HS-5 (cell line): ENCODE measurements around the gene LRRC4C.
"Not testable (repeated sequence)": the region's sequence is repeated elsewhere in the genome, so short reads cannot be mapped to it uniquely, and the experiment has no call there.

Experiments
- DNase-seq: peaks from one replicate; pipeline ENCODE4 v3.0.0-alpha.2; 2012; ENCODE audit warnings: low read depth

Gene LRRC4C

DNA sequence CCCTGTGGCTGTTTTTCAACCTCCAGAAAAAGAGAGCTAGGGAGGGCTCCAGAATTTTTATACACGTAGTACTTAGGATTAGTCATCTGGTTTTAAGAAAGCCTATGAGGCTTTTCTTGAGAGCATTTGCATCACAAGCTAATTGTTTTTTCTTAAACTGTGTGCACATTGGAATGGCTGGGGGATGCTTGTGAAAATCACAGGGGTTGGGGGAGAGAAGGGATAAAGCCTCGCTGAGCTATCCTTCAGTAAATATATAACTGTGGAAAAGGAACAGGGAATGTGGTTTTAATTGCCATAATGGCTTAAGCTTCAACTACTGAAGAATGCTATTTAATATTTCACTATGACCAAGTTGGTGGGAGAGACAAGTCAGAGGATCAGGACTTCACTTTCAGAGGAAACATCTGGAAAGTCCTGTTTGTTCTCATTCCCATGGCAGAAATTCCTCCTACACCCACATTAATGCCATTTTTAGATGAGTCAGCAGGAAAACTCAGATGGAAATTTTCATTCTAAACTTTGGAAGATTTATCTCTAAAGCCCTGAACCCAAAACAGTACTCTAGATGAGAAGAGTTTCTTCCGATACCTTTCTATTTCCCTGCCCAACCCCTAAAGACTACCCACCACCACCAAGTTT is 591.3 kb downstream of the LRRC4C start:
- no peak for DNase-seq

GRCh38 chr11:40857754-40858153 is 601.7 kb downstream of the LRRC4C start:
- not testable (repeated sequence) for DNase-seq

- no peak for DNase-seq
Observed at GRCh38 chr11:40842750-40843339, 616.6 kb downstream of the LRRC4C start.

- no peak for DNase-seq
Observed at GRCh38 chr11:40841231-40841630, 618.2 kb downstream of the LRRC4C start.

DNA sequence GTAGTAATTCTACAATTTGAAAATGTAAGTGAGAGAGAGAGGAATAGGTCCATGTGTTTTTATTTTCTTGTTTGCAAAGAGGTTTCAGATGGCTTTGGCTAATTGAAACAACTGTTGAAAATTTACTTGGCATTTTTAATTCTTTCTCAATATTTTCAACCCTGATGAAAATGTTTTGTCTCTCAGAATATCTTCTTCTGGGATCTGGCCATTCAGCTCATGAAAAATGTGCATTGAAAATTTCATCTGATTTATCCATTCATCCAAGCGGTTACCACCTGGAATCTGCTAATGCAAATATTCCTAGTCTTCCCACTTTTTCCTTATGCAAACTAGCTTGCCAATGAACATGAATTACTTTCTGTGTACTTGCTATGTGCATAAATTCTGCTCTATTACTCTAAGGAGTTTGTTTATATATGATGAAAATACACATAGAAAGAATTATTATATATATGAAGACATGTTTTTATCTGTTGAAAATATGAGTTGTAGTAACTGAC is 621.2 kb downstream of the LRRC4C start:
- DNase-seq = no peak

DNA sequence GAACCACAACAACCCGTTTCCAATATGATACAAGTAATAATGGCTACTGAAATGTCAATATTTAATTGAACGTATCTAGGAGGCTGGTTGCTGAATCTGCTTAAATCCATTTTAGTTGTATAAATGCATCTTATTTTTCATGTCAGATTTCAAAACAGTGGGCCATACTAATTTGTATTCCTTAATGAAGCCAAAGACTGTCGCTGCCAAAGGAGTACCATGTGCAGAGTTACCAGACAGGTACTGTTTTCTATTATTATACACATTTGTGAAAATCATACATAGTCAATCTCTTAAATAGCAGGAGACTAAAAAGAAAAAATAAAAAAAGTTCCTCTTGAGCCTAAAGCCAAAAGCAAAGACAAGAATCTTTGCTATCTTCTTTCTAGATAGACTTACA is 632.3 kb downstream of the LRRC4C start:
- DNase-seq = no peak

GRCh38 chr11:40826601-40827000 is 632.9 kb downstream of the LRRC4C start:
- DNase-seq = no peak

DNA sequence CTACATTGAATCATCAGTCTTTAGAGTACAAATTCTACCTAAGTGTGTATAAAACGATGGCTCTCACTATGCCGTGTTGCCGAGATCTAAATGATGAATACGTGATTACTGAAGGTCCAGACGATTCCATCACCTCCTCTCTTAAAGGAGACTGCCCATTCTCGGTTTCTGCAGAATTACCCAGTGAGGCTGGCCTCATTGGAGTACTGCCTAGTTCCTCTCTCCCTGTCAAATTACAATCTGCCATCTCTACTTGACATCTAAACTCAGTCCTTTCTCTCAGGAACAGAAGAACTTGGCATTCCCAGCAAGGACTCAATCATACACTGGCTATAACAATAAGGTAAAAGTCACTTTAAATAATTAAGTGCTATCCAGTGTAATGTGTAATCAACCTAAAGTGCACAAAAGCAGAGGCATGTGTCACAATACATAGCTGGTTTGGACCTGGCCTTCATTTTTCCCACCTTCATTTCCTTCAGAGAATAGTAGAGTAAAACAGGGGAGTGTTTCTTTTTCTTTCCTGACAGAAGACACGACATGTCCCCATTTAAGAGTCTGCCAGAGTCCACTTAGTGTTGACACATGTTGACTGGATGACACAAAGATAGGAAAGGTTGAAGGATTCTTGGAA is 634.1 kb downstream of the LRRC4C start:
- DNase-seq = no peak

DNA sequence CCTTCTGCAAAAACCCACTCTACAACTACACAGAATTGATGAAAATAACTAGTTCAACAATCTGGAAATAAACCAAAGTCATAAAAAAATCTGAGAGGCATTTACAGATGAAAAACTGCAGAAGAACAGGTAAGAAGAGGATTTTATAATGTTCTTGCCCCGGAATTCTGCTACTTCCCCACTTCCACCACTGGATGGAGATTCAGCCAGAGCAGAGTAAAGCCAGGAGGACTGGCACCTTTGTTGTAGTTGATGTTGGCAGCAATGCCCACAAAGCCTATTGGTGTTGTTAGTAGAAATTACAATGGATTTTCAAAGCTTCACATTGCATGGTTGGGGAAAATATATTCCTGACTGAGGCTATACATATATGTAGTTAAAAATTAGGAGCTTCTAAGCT is 640.2 kb downstream of the LRRC4C start:
- DNase-seq = no peak

- DNase-seq = no peak
Observed at GRCh38 chr11:40816976-40817375, 642.5 kb downstream of the LRRC4C start.

DNA sequence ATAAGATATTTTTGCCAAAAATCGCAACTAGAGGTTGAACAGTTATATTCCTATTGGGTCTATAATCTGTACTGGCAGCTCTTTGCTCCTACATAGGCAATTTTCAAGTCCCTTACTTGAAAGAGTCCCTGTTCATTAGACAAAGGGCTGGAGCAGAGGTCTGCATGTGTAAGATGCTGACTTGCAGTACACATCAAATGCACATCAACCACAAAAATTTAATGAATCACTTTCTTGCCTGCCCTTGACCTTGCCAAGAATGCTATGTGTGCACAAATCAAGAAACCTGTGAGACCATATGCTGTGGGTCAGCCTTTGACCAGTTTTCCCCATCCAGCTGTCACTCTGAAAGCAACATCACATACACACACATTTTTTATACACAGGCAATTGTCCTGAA is 661.5 kb downstream of the LRRC4C start:
- peak; percentile 34 for DNase-seq

GRCh38 chr11:40787224-40787623 is 672.2 kb downstream of the LRRC4C start:
- DNase-seq = no peak

DNA sequence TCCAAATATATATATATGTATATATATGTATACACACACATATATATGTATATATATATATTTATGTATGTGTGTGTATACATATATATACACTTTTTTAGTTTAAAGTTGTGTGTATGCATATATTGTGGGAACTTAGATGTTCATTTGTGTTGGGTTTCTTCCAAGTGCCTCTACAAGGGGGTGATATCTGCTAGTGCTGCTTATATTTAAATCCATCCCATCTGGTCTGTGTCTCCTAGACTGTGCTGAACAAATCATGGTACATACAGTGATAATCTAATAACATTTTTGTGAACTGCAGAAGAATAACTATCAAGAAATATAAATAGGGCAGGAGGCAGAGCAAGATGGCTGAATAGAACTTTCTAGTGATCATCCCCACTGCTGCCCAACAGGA is 696.4 kb downstream of the LRRC4C start:
- DNase-seq = no peak

DNA sequence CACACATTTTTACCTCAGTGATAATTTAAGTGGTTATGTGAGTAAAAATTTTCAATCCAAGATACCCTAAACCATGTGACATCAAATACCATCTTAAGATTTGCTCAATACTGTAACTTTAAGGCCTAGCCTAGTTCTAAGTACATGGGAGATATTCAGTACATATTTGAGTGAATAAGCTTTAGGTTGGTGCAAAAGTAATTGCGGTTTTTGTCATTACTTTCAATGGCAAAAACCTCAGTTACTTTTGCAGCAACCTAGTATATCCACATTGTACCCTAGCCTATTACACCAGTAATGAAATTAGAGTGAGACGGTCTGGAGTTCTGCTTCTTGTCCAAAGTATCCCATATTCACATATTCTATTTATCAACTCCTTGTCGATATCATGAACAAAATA is 700.1 kb downstream of the LRRC4C start:
- DNase-seq = no peak

DNA sequence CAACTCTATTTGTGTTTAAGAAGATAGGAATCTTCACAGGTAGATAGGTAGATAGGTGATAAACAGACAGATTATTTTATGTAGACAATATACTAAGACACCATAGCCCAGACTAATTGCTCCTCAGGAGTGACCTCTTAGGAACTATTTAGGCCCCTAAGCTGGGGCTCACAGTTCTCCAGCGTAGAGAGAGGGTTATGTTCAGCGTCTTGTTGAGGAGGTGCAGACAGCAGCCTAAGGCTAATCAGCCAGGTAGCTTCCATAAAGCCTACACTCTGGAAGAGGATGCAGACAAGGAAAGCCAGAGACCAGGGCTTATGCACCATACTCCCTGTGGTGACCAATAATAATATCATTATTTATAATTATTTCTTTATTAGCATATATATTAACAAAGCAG is 705.2 kb downstream of the LRRC4C start:
- no peak for DNase-seq

- DNase-seq = no peak
Observed at GRCh38 chr11:40746282-40746681, 713.2 kb downstream of the LRRC4C start.

- DNase-seq = no peak
Observed at GRCh38 chr11:40732132-40732531, 727.3 kb downstream of the LRRC4C start.

- no peak for DNase-seq
Observed at GRCh38 chr11:40722179-40722795, 737.2 kb downstream of the LRRC4C start.

GRCh38 chr11:40716344-40717130 is 742.9 kb downstream of the LRRC4C start:
- DNase-seq = no peak

DNA sequence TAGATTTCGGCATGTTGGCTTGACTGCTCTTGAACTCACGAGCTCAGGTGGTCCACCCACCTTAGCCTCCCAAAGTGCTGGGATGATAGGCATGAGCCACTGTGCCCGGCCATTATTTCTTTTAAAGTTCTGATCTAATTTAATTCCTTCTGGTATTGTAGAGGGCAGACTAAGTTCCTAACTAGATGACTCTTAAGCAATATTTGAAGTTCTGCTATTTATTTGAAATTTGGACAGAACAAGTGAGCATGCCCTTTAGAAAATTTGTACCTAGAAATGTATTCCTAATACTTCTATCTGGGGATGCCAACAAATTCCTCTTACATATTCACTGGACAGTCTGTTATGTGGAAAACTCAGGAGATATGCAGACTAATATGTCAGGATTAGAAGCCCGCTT is 746.4 kb downstream of the LRRC4C start:
- no peak for DNase-seq

DNA sequence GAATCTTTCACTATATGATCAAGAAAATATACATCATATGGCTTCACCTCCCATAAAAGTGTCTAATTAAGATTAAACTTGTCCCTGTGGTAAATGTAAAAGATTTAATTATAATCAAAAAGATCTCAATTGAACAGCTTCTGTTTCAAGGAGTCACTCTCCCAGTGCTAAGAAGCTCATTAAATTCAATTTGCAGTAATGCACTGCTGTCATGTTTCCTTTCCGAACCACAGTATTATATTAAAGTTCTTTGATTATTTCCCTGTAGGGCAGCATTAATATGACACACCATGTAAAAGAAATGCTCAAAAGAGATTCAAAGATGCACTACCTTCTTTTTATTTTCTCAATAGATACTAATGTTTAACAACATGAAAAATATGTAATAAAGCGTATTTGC is 758.4 kb downstream of the LRRC4C start:
- no peak for DNase-seq

DNA sequence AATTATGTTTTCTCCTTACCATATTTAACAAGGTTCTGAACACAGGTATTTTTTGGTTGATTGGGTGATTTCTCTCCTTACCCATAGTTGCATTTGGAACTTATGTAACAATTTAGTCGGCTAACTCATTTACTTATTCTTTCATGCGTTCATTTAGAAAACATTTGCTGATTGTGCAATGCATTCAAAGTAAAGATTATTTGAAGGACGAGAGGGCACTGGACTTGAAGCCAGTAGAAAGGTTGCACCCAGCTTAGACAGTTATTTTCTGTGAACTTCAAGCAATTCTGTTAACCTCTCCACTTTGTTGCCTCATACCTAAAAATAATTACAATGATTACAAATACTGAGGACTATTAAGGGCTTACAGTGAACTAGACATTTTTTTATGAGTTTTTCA is 769.6 kb downstream of the LRRC4C start:
- DNase-seq = no peak
